Glutamatergic neuron (in vitro differentiated cells): Measurements from ENCODE around the gene KCNE3. TPM values are rescaled to one million over a fixed set of nuclear protein-coding genes. Genes with fewer than 3 reads are reported as not detected.

Experiments
- DNase-seq: peaks from one replicate; pipeline ENCODE4 v3.0.0; 2022
- H3K27ac Mint-ChIP-seq: one replicate; pipeline ENCODE4 v1.8.0; 2020; ENCODE audit warnings: mild to moderate bottlenecking, mixed read lengths, inconsistent platforms; ENCODE audit not compliant: unreplicated experiment
- H3K27me3 Mint-ChIP-seq: one replicate; pipeline ENCODE4 v1.8.0; 2020; ENCODE audit warnings: mild to moderate bottlenecking, moderate library complexity, mixed read lengths, inconsistent platforms; ENCODE audit not compliant: unreplicated experiment
- H3K36me3 Mint-ChIP-seq: one replicate; pipeline ENCODE4 v1.8.0; 2020; ENCODE audit warnings: mild to moderate bottlenecking, mixed read lengths, inconsistent platforms; ENCODE audit not compliant: unreplicated experiment
- H3K4me1 Mint-ChIP-seq: one replicate; pipeline ENCODE4 v1.8.0; 2020; ENCODE audit warnings: mild to moderate bottlenecking, low read depth, mixed read lengths, inconsistent platforms; ENCODE audit not compliant: unreplicated experiment
- H3K4me3 Mint-ChIP-seq: one replicate; pipeline ENCODE4 v1.8.0; 2020; ENCODE audit warnings: mild to moderate bottlenecking, mixed read lengths, inconsistent platforms; ENCODE audit not compliant: unreplicated experiment
- H3K9me3 Mint-ChIP-seq: one replicate; pipeline ENCODE4 v1.8.0; 2020; ENCODE audit warnings: mild to moderate bottlenecking, moderate library complexity, mixed read lengths, inconsistent platforms; ENCODE audit not compliant: unreplicated experiment
- CTCF ChIP-seq: fragments of 200-600 bp; sonication (generic); IDR thresholded peaks from one replicate; pipeline ENCODE4 v1.5.0; 2021; ENCODE audit not compliant: partially characterized antibody, unreplicated experiment
- total RNA-seq: library from RNA; stranded (reverse); fragmentation: NEBNext Ultra II Directional; extraction: Animal tissue kit (Norgen Biotek cat#: 25700); gene quantifications from one replicate; pipeline ENCODE4 v1.2.1, GENCODE V29; 2021; ENCODE audit not compliant: unreplicated experiment

The KCNE3 gene
- total RNA-seq, 1 donor from 2014 or later, result not detected

GRCh38 chr11:74478877-74479731, 11.8 kb upstream of the KCNE3 start:
- TF ChIP-seq CTCF, result no peak
- Mint-ChIP-seq H3K4me1 (no peaks in the 10 kb centered on the region), H3K9me3 (no peaks in the 10 kb centered on the region), H3K27ac (no peak overlapping the region), H3K27me3 (peaks cover 3% of the 10 kb centered on the region), H3K36me3 (no peaks in the 10 kb centered on the region), H3K4me3 (no peak overlapping the region)
- no peak for DNase-seq

GRCh38 chr11:74476536-74476935, 9.2 kb upstream of the KCNE3 start:
- DNase-seq, result no peak
- Mint-ChIP-seq H3K27me3 (peaks cover 4% of the 10 kb centered on the region), H3K9me3 (no peaks in the 10 kb centered on the region), H3K36me3 (no peaks in the 10 kb centered on the region), H3K4me1 (no peaks in the 10 kb centered on the region), H3K4me3 (no peak overlapping the region), H3K27ac (no peak overlapping the region)
- no peak for TF ChIP-seq CTCF

GRCh38 chr11:74474316-74474715, 7.0 kb upstream of the KCNE3 start:
- no peak overlapping the region for H3K4me3 Mint-ChIP-seq
- H3K27ac Mint-ChIP-seq, result no peak overlapping the region
- peaks cover 4% of the 10 kb centered on the region for H3K36me3 Mint-ChIP-seq
- no peak for DNase-seq
- H3K4me1 Mint-ChIP-seq, result no peaks in the 10 kb centered on the region
- TF ChIP-seq CTCF, result no peak
- peaks cover 7% of the 10 kb centered on the region for H3K27me3 Mint-ChIP-seq
- H3K9me3 Mint-ChIP-seq, result peaks cover 1% of the 10 kb centered on the region

GRCh38 chr11:74473382-74474173, 6.2 kb upstream of the KCNE3 start:
- peaks cover 1% of the 10 kb centered on the region for H3K9me3 Mint-ChIP-seq
- TF ChIP-seq CTCF, result no peak
- no peaks in the 10 kb centered on the region for H3K4me1 Mint-ChIP-seq
- no peak overlapping the region for H3K4me3 Mint-ChIP-seq
- peaks cover 4% of the 10 kb centered on the region for H3K36me3 Mint-ChIP-seq
- no peak overlapping the region for H3K27ac Mint-ChIP-seq
- peaks cover 7% of the 10 kb centered on the region for H3K27me3 Mint-ChIP-seq
- DNase-seq, result no peak
